B cell (primary cell): ENCODE measurements around the gene DIPK1B. TPM values are rescaled to one million over a fixed set of nuclear protein-coding genes. Genes with fewer than 3 reads are reported as not detected.

Experiments used
- ATAC-seq: fragments of 200-7000 bp; cut with Tn5 transposase; one replicate; pipeline ENCODE4 v1.10.0; 2021; ENCODE audit warnings: low read depth, mild to moderate bottlenecking, moderate number of reproducible peaks, moderate library complexity
- CTCF ChIA-PET: fragments of 350-600 bp; sonication (Branson Sonifier 250); formaldehyde crosslinking; loops from one replicate; lab custom pipeline; 2021; ENCODE audit warnings: antibody characterized with exemption, inconsistent platforms; lab: Charles Lee
- POLR2A ChIA-PET: fragments of 350-600 bp; sonication (Branson Sonifier 250); formaldehyde crosslinking; loops from one replicate; lab custom pipeline; 2021; ENCODE audit warnings: antibody characterized with exemption; lab: Charles Lee
- DNase-seq: peaks from one replicate; pipeline ENCODE4 v3.0.0; 2013
- H2AFZ ChIP-seq: 2 replicates; pipeline ENCODE4 v1.6.1; 2012; ENCODE audit warnings: mild to moderate bottlenecking, low read depth, low read length; ENCODE audit not compliant: insufficient read depth, poor library complexity, severe bottlenecking
- H3K27ac ChIP-seq, 2 donors: 1 replicate in 1 of 2; 2 replicates in 1 of 2; pipeline ENCODE4 v1.5.1; 2012 to 2013; ENCODE audit warnings: low read length in 2 of 2, mild to moderate bottlenecking in 2 of 2, moderate library complexity in 1 of 2
- H3K27me3 ChIP-seq, 4 experiments: fragments of 200-600 bp in 1 of 4; sonication (generic) in 1 of 4; replicated peaks in 1 of 4; 1 replicate in 2 of 4; 2 replicates in 2 of 4; pipeline versions ENCODE4 v1.6.1 to v1.7.0; 2013 to 2016; ENCODE audit warnings: low read length in 3 of 4, mild to moderate bottlenecking in 2 of 4, mixed read lengths in 1 of 4, moderate library complexity in 1 of 4; ENCODE audit not compliant: insufficient read depth in 4 of 4, control insufficient read depth in 3 of 4; ENCODE audit errors: control extremely low read depth in 1 of 4
- H3K36me3 ChIP-seq, 2 experiments: replicated peaks in 1 of 2; 1 replicate in 1 of 2; 2 replicates in 1 of 2; pipeline versions ENCODE4 v1.6.1 to v1.7.1; 2013; ENCODE audit warnings: low read length in 1 of 2; ENCODE audit not compliant: insufficient read depth in 2 of 2, control insufficient read depth in 1 of 2; ENCODE audit errors: control extremely low read depth in 1 of 2, extremely low read depth in 1 of 2
- H3K4me1 ChIP-seq, 2 donors: fragments of 200-600 bp in 1 of 2; sonication (generic) in 1 of 2; 1 replicate in 1 of 2; 2 replicates in 1 of 2; pipeline versions ENCODE4 v1.5.1 to v1.6.1; 2013 to 2017; ENCODE audit warnings: low read length in 2 of 2; ENCODE audit not compliant: control insufficient read depth in 2 of 2, insufficient read depth in 2 of 2
- H3K4me2 ChIP-seq: replicated peaks from 2 replicates; pipeline ENCODE3; 2012; ENCODE audit warnings: mild to moderate bottlenecking, low read depth, low read length; ENCODE audit not compliant: poor library complexity, severe bottlenecking
- H3K4me3 ChIP-seq, 5 experiments: fragments of 200-600 bp in 1 of 5; sonication (generic) in 1 of 5; 1 replicate in 3 of 5; 2 replicates in 2 of 5; pipeline versions ENCODE4 v1.5.1 to v1.7.0; 2011 to 2016; ENCODE audit warnings: low read length in 4 of 5, mild to moderate bottlenecking in 4 of 5, low read depth in 2 of 5, control low read depth in 1 of 5, moderate library complexity in 1 of 5; ENCODE audit not compliant: insufficient read depth in 1 of 5; ENCODE audit errors: control extremely low read depth in 1 of 5, extremely low read depth in 1 of 5
- H3K79me2 ChIP-seq: fragments of 200-600 bp; sonication (generic); one replicate; pipeline ENCODE4 v1.6.0; 2016; ENCODE audit warnings: low read length; ENCODE audit not compliant: control insufficient read depth, insufficient read depth
- H3K9ac ChIP-seq: fragments of 200-600 bp; sonication (generic); 2 replicates; pipeline ENCODE4 v1.6.1; 2017; ENCODE audit warnings: mild to moderate bottlenecking, low read length, moderate library complexity
- H3K9me3 ChIP-seq, 3 donors: one replicate each; pipeline versions ENCODE4 v1.6.1 to v1.7.1; 2013; ENCODE audit warnings: low read length in 2 of 3; ENCODE audit not compliant: control insufficient read depth in 2 of 3, insufficient read depth in 1 of 3; ENCODE audit errors: control extremely low read depth in 1 of 3
- H4K20me1 ChIP-seq: 2 replicates; pipeline ENCODE4 v1.6.0; 2012; ENCODE audit warnings: mild to moderate bottlenecking, low read length; ENCODE audit not compliant: insufficient read depth, control insufficient read depth, poor library complexity, severe bottlenecking
- H3K27ac Mint-ChIP-seq: one replicate; pipeline ENCODE4 v1.8.0; 2021; ENCODE audit warnings: mixed read lengths
- H3K27me3 Mint-ChIP-seq: one replicate; pipeline ENCODE4 v1.8.0; 2021; ENCODE audit warnings: mixed read lengths
- H3K4me1 Mint-ChIP-seq: one replicate; pipeline ENCODE4 v1.8.0; 2021; ENCODE audit warnings: mixed read lengths
- H3K4me3 Mint-ChIP-seq: one replicate; pipeline ENCODE4 v1.8.0; 2021; ENCODE audit warnings: mixed read lengths
- H3K9me3 Mint-ChIP-seq: one replicate; pipeline ENCODE4 v1.8.0; 2022; ENCODE audit warnings: mixed read lengths; ENCODE audit not compliant: insufficient read depth
- EZH2 ChIP-seq: IDR thresholded peaks from 2 replicates; pipeline ENCODE4 v1.6.1; 2012; ENCODE audit warnings: borderline replicate concordance, low read depth, mild to moderate bottlenecking, moderate library complexity, low read length; ENCODE audit not compliant: insufficient read depth, poor library complexity, severe bottlenecking
- WGBS: methylation state at CpG from one replicate; pipeline ENCODE4 v1.1.5; 2013; ENCODE audit warnings: missing lambda C conversion rate; ENCODE audit not compliant: insufficient coverage; 5-methylcytosine and 5-hydroxymethylcytosine counted together
- intact Hi-C: fragments of 100-400 bp; cut with micrococcal nuclease; formaldehyde crosslinking; loops from one replicate; pipeline ENCODE4 v1.10.0; 2022
- polyA plus RNA-seq: library from polyadenylated mRNA; depleted of rRNA; stranded (reverse); fragments of >200 nt; gene quantifications from 2 replicates; pipeline ENCODE4 v1.2.3, GENCODE V29; 2012
- total RNA-seq, 2 donors: library from RNA; stranded (reverse); fragments of 120-200 nt in 1 of 2; gene quantifications; 1 replicate in 1 of 2; 2 replicates in 1 of 2; pipeline versions ENCODE4 v1.2.3 to v1.2.4, GENCODE V29; 2013 to 2022
- TF ChIP-seq, protein P1 (sequence below): fragments of 200-600 bp; IDR thresholded peaks from one replicate; pipeline ENCODE4 v1.8.0; 2022; ENCODE audit warnings: antibody characterized with exemption, mild to moderate bottlenecking

The DIPK1B gene
- total and polyA plus RNA-seq, 2 donors (not counting 1 experiment from before 2014, with no cell fraction given): 9.6 TPM

GRCh38 chr9:136662656-136663581 is 49.5 kb upstream of the DIPK1B start, which contains the start of gene EGFL7:
TSS of gene EGFL7 (plus strand) at chr9:136662916. CDS start at chr9:136668283, 5,367 bp downstream.
- intact Hi-C loops: loop anchor here (10.0 kb wide), 1 partner anchor 52 kb away; the partner anchor contains the start of gene DIPK1B
- peaks cover 23 to 33% of the 10 kb centered on the region in 2 donors for H3K4me1 ChIP-seq
- DNase-seq (no peak), ATAC-seq (no peak)
- H3K4me2 ChIP-seq: no peak within 1 kb of the TSS
- H3K9me3 Mint-ChIP-seq: no peaks in the 10 kb centered on the region
- no peaks in the 10 kb centered on the region for H4K20me1 ChIP-seq
- no peak within 1 kb of the TSS for H3K27ac Mint-ChIP-seq
- peaks cover 16% of the 10 kb centered on the region for H3K4me1 Mint-ChIP-seq
- no peaks in the 10 kb centered on the region for H3K79me2 ChIP-seq
- no peak within 1 kb of the TSS for H3K27ac ChIP-seq
- CTCF ChIA-PET: interaction anchor here (1.5 kb wide), 1 partner anchor 9 kb away, joined by 6 read pairs; no protein-coding TSS in a partner anchor
- peaks cover 0 to 27% (median 0%) of the 10 kb centered on the region in 3 donors for H3K9me3 ChIP-seq
- H3K4me3 ChIP-seq: no peak within 1 kb of the TSS
- POLR2A ChIA-PET: no interaction called here
- H3K27me3 ChIP-seq: peaks cover 0 to 88% (median 46%) of the 10 kb centered on the region in 4 experiments
- no peak within 1 kb of the TSS for H2AFZ ChIP-seq
- H3K36me3 ChIP-seq: no peaks in the 10 kb centered on the region
- WGBS: 46% methylated on average over 37 of the region's 38 CpGs
- no peak within 1 kb of the TSS for H3K4me3 Mint-ChIP-seq
- peaks cover 23% of the 10 kb centered on the region for H3K27me3 Mint-ChIP-seq
- TF ChIP-seq, protein P1, sequence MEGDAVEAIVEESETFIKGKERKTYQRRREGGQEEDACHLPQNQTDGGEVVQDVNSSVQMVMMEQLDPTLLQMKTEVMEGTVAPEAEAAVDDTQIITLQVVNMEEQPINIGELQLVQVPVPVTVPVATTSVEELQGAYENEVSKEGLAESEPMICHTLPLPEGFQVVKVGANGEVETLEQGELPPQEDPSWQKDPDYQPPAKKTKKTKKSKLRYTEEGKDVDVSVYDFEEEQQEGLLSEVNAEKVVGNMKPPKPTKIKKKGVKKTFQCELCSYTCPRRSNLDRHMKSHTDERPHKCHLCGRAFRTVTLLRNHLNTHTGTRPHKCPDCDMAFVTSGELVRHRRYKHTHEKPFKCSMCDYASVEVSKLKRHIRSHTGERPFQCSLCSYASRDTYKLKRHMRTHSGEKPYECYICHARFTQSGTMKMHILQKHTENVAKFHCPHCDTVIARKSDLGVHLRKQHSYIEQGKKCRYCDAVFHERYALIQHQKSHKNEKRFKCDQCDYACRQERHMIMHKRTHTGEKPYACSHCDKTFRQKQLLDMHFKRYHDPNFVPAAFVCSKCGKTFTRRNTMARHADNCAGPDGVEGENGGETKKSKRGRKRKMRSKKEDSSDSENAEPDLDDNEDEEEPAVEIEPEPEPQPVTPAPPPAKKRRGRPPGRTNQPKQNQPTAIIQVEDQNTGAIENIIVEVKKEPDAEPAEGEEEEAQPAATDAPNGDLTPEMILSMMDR: no peak
- TF ChIP-seq EZH2: no peak
- H3K9ac ChIP-seq: no peak within 1 kb of the TSS
